H1 (cell line): ENCODE measurements around the gene ARHGAP10. TPM values are rescaled to one million over a fixed set of nuclear protein-coding genes. Genes with fewer than 3 reads are reported as not detected.

ENCODE experiments used
- GABPA ChIP-seq: IDR thresholded peaks from 2 replicates; pipeline ENCODE4 v1.6.1; 2011; ENCODE audit warnings: mild to moderate bottlenecking, low read length, moderate library complexity, borderline replicate concordance; ENCODE audit not compliant: insufficient read depth
- KDM1A ChIP-seq: fragments of 200-600, 300-600 bp; sonication (generic); IDR thresholded peaks from 2 replicates; pipeline ENCODE4 v1.7.1; 2016; ENCODE audit warnings: mild to moderate bottlenecking, low read length, borderline replicate concordance
- SIX5 ChIP-seq: IDR thresholded peaks from 2 replicates; pipeline ENCODE4 v1.6.1; 2011; ENCODE audit warnings: mild to moderate bottlenecking, low read depth, low read length
- USF2 ChIP-seq: IDR thresholded peaks from 2 replicates; pipeline ENCODE4 v1.6.1; 2011; ENCODE audit warnings: low read length, improper control_type of control experiment
- polyA plus RNA-seq, 7 experiments: library from polyadenylated mRNA; depleted of rRNA in 3 of 7; stranded (reverse) in 5 of 7; unstranded in 2 of 7; fragments of >200 nt in 5 of 7; fragments of 200-250 nt in 2 of 7; gene quantifications; 1 replicate in 5 of 7; 2 replicates in 1 of 7; 4 replicates in 1 of 7; pipeline versions ENCODE4 v1.2.1 to v1.2.3, GENCODE V29; 2011 to 2013; ENCODE audit warnings: missing spikeins in 2 of 7, mixed read lengths in 2 of 7
- total RNA-seq: library from RNA; stranded (reverse); fragmentation: NEBNext Ultra II Directional; extraction: Animal tissue kit (Norgen Biotek cat#: 25700); gene quantifications from 2 replicates; pipeline ENCODE4 v1.2.1, GENCODE V29; 2021

The ARHGAP10 gene
- total and polyA plus RNA-seq, 2 of the 8 experiments (the other 6 are each of a cell fraction or from before 2014, with no cell fraction given) = 3.7 to 6.1 TPM

DNA sequence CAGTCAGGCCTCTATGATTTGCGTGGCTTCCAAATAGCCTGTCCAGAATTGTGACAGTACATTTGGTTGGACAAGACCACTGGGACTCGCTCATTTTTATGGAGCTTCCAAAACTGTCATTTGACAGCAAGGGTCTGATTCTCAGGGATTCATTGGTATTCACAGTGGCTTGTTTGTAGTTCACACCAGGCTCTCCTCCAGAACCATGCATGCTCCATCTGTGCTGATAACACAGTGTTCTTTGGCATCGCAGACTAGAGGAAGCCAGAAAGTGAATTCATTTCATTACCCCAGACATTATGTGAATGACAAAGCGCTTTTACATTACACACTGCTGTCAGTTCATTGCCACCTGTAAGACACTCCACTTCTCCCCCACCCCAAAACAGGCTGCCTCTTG is 208.3 kb downstream of the ARHGAP10 start (continued):
- no peak for TF ChIP-seq GABPA
- no peak for TF ChIP-seq USF2
- TF ChIP-seq KDM1A = no peak
- no peak for TF ChIP-seq SIX5
